Measurements from ENCODE around the gene EYA4.

EYA4 gene

GRCh38 chr6:133505681-133506080 is 264.5 kb downstream of the EYA4 start:
- Histone ChIP-seq H3K36me3 (replicated peaks; ENCODE audit: insufficient read depth, low read length) (no peaks in the 10 kb centered on the region), H3K4me3 (ENCODE audit: low read length) (no peak overlapping the region), H3K79me2 (ENCODE audit: low read length) (no peaks in the 10 kb centered on the region), H2AFZ (ENCODE audit: low read length) (no peak overlapping the region), H3K4me1 (ENCODE audit: low read length) (no peaks in the 10 kb centered on the region), H3F3A (ENCODE audit: insufficient read depth, low read length) (no peaks in the 10 kb centered on the region), H3K27me3 (replicated peaks; ENCODE audit: insufficient read depth, low read length) (no peaks in the 10 kb centered on the region), H3K9ac (ENCODE audit: low read length) (no peak overlapping the region), H3K9me3 (replicated peaks; ENCODE audit: insufficient read depth, low read length) (no peaks in the 10 kb centered on the region), H3K4me2 (ENCODE audit: low read depth, low read length) (no peak overlapping the region), H4K20me1 (ENCODE audit: insufficient read depth, low read length) (no peaks in the 10 kb centered on the region), H3K27ac (ENCODE audit: low read length) (no peak overlapping the region), H3K9me2 (replicated peaks; ENCODE audit: insufficient read depth, low read length) (no peaks in the 10 kb centered on the region)
- no peak for DNase-seq
- no peak for TF ChIP-seq CTCF (IDR thresholded peaks at IDR 0.05; ENCODE audit: low read length)
- TF ChIP-seq EZH2phosphoT487 (IDR thresholded peaks at IDR 0.05; ENCODE audit: low read length): no peak
- no peak for TF ChIP-seq EZH2 (optimal IDR thresholded peaks at IDR 0.05; ENCODE audit: low read depth, low read length)

- Histone ChIP-seq H4K20me1 (ENCODE audit: insufficient read depth, low read length) (no peaks in the 10 kb centered on the region), H3K4me3 (ENCODE audit: low read length) (no peak overlapping the region), H3F3A (ENCODE audit: insufficient read depth, low read length) (no peaks in the 10 kb centered on the region), H3K4me1 (ENCODE audit: low read length) (no peaks in the 10 kb centered on the region), H3K9ac (ENCODE audit: low read length) (no peak overlapping the region), H3K4me2 (ENCODE audit: low read depth, low read length) (no peak overlapping the region), H3K27me3 (replicated peaks; ENCODE audit: insufficient read depth, low read length) (no peaks in the 10 kb centered on the region), H3K9me2 (replicated peaks; ENCODE audit: insufficient read depth, low read length) (no peaks in the 10 kb centered on the region), H3K36me3 (replicated peaks; ENCODE audit: insufficient read depth, low read length) (no peaks in the 10 kb centered on the region), H3K79me2 (ENCODE audit: low read length) (no peaks in the 10 kb centered on the region), H3K27ac (ENCODE audit: low read length) (no peak overlapping the region), H2AFZ (ENCODE audit: low read length) (no peak overlapping the region), H3K9me3 (replicated peaks; ENCODE audit: insufficient read depth, low read length) (no peaks in the 10 kb centered on the region)
- TF ChIP-seq CTCF (IDR thresholded peaks at IDR 0.05; ENCODE audit: low read length) (peak; percentile 57), EZH2 (optimal IDR thresholded peaks at IDR 0.05; ENCODE audit: low read depth, low read length) (no peak)
- DNase-seq: peak; percentile 17
Observed at GRCh38 chr6:133512410-133513016, 271.4 kb downstream of the EYA4 start.

- no peaks in the 10 kb centered on the region for H3K36me3 ChIP-seq (replicated peaks; ENCODE audit: insufficient read depth, low read length)
- H2AFZ ChIP-seq (ENCODE audit: low read length): no peak overlapping the region
- no peaks in the 10 kb centered on the region for H3K27me3 ChIP-seq (replicated peaks; ENCODE audit: insufficient read depth, low read length)
- DNase-seq: no peak
- H4K20me1 ChIP-seq (ENCODE audit: insufficient read depth, low read length): no peaks in the 10 kb centered on the region
- H3F3A ChIP-seq (ENCODE audit: insufficient read depth, low read length): no peaks in the 10 kb centered on the region
- no peaks in the 10 kb centered on the region for H3K9me2 ChIP-seq (replicated peaks; ENCODE audit: insufficient read depth, low read length)
- no peaks in the 10 kb centered on the region for H3K79me2 ChIP-seq (ENCODE audit: low read length)
- no peak overlapping the region for H3K4me2 ChIP-seq (ENCODE audit: low read depth, low read length)
- no peaks in the 10 kb centered on the region for H3K9me3 ChIP-seq (replicated peaks; ENCODE audit: insufficient read depth, low read length)
- no peak overlapping the region for H3K27ac ChIP-seq (ENCODE audit: low read length)
- TF ChIP-seq CTCF (IDR thresholded peaks at IDR 0.05; ENCODE audit: low read length) (no peak), EZH2 (optimal IDR thresholded peaks at IDR 0.05; ENCODE audit: low read depth, low read length) (no peak), EZH2phosphoT487 (IDR thresholded peaks at IDR 0.05; ENCODE audit: low read length) (no peak)
- no peaks in the 10 kb centered on the region for H3K4me1 ChIP-seq (ENCODE audit: low read length)
- no peak overlapping the region for H3K4me3 ChIP-seq (ENCODE audit: low read length)
- no peak overlapping the region for H3K9ac ChIP-seq (ENCODE audit: low read length)
Observed at GRCh38 chr6:133523816-133524215, 282.7 kb downstream of the EYA4 start.

Data from MM.1S (cell line).